HG03354 (cell line): ENCODE results near the gene SMO.
A peak's percentile ranks its signal among the peaks of the same experiment; 100 is the strongest.

Experiments
- ATAC-seq: cut with Tn5 transposase; IDR thresholded peaks from one replicate; pipeline ENCODE4 v1.9.1; 2021; ENCODE audit warnings: mild to moderate bottlenecking; ENCODE audit not compliant: unreplicated experiment, poor library complexity, severe bottlenecking

The SMO gene

DNA sequence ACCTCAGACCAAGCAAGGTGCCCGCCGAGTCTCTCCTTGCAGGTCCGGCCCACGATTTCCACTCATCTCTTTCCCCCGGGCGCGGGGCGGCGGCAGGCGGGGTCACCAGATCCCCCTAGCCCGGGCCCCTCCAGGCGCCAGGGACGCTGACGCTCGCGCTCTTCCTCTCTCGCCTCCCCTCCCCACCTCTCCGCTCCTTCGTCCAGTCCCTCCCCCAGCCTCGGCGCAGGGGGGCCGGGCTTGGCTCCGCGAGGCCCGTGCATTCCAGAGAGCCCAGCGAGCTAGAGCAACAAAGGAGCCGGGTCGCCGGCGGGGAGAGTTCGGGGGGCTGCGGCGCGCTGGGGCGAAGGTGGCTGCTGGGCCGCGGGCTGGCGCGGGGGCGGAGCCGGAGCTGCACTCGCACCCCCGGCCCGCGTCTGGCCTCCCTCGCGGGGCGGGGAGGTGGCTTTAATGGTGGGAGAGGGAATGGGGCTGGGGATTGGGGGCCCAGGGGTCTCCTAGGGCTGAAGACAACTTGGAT is at the start of gene SMO:
SMO (plus strand) TSS at position 262 of the 520 bp plus-strand sequence. CDS start 519 bp downstream, outside the sequence.
- ATAC-seq: peak; percentile 51

DNA sequence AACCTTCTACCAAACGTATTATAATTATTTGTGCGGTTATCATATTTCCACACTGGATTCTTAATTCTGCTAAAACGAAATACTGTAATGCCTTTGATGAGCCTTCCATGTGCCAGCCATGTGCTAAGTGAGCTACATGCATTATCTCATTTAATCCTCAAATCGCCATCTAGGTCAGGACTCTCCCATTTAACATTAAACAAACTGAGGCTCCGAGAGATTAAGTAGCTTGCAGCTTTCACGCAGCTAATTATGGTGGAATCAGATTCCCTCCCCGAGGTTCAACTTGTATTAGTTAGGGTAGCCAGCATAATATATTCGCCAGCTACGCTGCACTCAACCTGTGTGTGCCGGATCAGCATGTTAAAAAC is 44.7 kb upstream of the SMO start:
- ATAC-seq: no peak

DNA sequence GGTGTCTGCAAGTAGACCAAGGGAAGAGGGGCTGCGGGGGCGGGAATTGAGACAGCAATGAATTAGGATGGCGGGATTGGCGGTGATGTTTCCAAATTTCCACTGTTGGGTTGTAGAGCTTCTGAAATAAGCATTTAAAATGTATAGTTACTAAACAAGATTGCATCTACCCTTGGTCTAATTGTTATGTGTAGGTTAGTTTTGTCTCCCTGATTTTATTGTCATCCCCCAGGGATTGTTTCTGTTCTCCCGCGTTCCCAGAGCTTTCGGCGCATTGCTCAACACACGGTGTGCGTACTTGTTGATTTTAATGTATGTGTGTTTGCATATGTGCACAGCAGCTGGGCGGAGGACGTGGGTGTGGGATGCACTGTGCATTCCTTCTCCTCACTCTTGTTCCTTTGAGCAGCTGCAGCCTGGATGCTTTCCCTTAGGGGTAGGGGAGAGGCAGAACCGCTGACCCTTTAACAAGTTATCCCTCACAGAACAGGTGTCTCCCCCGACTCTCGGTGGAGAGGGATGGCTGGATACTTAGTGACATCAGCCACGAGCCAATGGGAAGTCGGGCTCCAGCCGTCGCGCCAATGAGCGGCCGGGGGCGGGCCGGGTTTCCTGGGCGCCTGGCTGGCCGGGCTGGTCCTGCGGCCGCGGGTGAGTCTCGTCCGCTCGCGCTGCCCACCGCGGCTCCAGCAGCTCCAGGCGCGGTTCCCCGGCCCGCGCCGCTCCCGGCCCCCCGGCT is 44.2 kb upstream of the SMO start, which contains the start of gene TSPAN33:
TSPAN33 (plus strand) TSS at position 613 of the 739 bp plus-strand sequence. CDS start 274 bp downstream, outside the sequence.
- ATAC-seq: peak; percentile 76

DNA sequence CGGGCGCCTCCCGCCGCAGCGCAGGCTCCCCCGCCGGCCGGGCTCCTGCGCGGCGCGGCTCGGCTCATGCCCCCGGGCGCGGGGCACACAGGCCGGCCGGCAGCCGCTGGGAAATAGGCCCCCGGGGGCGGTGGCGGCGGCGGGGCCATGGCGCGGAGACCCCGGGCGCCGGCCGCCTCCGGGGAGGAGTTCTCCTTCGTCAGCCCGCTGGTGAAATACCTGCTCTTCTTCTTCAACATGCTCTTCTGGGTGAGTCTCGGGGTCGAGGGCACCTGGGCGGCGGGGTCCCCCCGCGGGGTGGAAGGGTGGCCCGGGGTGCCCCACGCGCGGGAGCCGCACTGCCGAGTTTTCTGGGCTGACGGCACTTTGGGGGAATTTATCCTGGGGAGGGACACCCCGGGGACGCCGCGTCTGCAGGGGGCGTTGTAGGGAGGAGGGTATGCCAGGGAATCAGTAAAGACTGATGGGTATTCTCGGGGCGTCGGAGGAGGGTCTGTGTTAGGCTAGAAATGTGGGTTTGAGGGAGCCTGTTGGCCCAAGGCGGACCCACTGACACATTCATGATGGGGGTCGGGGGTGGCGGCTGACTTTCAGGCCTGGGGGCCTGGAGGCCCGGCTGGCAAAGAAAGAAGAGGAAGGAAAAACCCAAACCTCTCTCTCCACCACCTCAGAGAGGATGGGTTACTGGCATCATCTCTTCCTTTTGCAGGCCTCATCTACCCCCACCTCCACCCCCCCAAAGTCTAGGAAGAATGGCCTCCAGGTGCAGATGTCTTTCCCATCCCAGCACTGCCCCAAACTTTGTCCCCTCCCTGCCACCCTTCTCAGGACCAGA is 43.4 kb upstream of the SMO start:
- ATAC-seq: peak; percentile 17

DNA sequence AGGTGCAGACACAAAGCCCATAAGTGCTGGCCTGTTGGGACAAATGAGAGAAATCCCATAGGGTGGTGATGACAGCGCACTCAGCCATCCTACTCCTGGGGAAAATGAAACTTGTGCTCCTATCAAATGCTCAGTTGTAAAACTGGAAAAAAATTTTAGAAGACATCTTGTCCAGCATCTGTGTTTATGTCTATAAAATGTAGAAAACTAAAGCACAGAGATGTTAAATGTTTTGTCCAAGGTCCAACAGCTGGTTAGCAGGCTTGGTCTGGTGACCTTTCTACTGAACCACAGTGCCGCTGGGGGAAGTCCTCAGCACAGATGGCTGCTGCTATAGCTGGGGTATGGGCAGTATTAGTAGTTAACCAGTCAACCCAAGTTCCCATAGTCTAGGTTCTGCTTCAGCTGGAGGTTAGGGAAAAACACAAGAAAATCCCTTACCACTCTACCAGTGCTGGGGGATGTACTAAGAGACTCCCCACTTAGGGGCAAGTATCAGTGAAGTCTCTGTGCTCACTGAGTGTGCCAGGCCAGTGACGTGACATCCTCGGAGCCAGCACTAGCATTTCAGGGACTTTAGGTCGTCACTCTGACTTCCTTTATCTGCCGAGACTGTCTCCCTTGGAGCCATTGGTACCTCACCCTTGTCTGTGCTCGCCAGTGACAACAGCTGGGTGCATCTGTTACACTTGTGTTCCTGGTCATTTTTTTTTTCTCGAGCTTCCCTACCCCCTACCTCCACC is 42.0 kb upstream of the SMO start:
- peak; percentile 75 for ATAC-seq

DNA sequence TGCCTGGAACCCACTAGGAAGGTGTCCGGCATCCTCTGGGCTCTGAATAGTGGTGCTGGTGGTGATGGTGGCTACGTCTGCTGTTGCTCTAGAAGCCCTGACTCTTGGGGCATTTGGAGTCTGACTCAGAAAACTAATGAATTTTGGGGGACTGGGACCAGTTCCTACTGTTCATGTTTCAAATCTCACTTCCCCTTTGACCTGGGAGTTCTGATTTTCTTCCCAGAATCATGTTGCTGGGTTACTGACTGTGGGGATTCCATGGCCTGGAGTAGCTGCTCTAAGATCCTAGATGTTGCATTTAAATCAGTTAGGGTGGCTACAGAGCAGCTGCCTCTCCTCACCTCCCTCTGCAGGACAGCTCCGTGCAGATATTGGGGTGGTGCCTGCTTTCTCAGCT is 40.7 kb upstream of the SMO start:
- ATAC-seq: no peak

DNA sequence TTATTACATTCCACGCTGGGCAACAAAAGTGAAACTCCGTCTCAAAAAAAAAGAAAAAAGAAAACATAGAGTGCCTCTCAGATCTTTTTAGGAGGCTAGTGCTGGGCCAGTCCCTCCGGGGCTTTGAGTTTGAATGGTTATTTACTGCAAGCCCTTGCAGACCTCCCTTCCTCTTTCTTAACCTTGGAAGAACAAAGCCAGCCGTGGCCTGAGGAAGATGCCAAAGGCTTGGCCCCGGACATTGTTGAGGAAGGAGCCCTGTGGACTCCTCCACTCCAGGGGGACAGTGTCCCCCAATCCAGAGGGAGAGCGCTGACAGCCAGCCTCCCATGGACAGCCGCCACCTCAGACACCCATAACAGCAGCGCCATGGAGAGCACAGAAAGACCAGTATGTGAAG is 38.9 kb upstream of the SMO start:
- no peak for ATAC-seq

DNA sequence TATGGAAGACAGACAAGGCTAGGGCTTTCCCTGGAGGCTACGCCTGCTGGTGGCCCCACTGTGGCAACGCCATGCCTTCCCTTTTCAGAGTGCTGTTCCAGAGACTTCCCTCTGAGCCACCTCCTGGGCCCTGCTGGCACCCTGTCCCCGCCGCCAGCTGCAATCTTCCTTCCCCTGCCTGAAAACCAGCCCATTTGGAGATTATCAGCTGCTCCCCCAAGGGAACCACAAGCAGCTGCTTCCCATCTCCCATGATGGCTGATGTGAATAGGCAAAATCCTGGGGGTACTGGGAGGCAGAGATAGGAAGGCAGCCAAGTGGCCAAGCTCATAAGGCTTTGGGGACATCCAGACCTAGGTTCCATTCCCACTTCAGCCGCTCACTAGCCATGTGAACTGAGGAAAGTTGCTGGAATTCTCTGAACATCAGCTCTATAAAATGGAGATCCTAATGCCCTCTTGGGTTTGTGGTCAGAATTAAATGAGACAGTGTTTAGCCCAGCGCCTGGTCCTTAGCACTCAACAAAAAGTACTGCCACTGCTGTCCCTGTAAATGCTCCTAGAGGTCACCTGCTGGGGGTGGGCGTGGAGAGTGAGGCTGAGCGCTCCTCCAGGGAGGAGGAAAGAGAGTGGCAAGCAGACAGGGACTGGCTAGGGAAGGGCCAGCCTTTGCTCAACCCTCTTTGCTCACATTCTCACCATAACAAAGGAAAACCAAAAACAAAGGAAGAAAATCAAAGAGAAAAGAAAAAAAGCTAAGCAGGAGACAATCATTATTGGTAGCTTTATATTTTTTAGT is 38.0 kb upstream of the SMO start:
- no peak for ATAC-seq

DNA sequence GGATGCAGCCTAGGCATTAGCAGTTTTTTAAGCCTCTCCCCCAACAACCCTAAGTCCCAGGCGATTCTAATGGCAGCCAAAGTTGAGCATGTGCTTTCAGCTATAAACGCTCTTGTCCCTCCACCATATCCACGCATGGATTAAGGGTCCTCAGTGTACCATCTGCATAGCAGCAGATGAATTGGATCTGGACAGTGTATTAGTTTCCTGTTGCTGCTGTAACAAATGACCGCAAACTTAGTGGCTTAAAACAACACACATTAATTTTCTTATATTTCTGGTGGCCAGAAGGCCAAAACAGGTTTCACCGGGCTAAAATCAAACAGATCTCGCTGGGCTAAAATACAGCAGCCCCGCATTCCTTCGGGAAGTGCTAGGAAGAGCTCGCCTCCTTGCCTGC is 30.8 kb upstream of the SMO start:
- no peak for ATAC-seq

DNA sequence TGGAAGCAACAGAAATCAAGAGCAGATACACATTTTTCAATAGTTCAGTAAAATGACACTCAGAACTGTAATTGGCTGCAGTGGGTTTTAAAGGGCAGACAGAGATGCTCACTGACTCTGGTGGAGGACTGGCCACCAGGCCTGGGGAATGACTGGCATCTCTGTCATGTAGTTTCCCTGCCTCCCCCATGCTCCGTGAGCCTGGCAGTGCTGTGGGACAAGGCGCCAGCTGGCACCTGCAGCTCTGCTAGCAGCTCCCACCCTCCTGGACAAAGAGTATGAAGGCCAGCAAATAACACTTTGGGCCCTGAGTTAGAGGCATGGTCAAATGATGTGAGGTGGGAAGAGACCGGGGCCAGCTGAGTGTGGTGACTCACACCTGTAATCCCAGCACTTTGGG is 28.9 kb upstream of the SMO start:
- no peak for ATAC-seq

DNA sequence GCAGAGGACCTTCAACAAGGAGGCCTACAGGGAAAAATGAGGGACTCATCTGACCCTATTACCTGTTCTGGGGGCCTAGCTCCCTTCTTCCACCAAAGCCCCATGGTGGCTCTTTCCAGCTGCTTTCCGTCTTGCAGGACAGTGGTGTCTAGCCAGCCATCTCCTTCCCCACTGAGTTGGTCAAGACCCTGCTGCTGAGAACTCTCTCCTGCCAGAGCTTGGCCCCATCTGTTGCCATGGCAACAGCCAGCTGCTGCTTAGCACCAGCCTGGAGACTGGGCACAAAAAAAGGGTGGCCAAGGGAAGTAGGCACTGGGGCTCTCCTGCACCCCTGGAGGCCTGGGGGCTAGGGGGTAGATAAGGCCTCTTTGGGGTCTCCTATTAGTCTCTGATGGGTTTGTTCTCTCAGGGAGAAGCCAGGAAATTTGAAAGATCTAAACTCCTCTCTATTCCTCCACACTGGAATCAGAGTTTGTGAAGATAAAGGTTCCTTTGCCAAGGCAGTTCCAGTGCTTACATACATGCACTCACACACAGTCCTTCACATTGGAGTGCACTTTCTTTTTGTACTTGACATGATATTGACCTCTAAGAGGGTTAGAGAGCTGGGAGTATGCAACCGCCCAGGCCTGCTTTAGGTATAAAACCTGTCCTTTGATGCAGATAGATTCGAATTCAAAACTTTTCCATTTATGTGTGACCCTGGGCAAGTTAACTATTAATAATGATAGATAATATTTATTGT is 28.1 kb upstream of the SMO start:
- peak; percentile 42 for ATAC-seq

DNA sequence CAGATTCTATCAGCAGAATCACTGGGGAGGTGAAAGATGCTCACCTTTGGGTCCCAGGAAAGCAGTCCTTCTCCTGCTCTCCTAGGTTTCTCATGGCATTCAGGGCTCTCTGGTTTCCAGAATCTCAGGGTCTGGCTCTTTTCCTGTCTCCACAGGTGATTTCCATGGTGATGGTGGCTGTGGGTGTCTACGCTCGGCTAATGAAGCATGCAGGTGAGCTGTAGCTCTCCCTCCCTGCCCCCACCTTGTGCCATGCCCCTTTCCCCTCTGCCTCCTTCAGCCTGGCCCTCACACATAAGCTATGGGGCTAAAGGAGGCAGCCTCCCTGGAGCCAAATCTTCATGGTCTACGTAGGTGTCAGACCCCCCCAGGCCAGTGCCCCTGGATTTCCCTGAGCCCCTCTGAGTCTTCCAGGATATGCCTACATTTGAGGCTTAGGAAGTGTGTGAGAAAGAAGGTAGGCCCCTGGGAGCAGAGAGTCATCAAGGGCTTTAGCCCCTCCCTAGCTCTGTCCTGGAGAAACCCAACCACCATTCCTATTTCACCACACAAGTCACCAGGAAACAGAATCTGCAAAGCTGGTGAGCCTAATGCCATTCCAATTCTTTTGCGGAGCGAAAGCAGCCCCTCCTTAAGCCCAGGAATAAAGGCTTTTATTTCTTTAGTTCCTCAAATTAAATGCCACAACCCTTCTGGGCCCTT is 26.8 kb upstream of the SMO start:
- ATAC-seq: no peak

DNA sequence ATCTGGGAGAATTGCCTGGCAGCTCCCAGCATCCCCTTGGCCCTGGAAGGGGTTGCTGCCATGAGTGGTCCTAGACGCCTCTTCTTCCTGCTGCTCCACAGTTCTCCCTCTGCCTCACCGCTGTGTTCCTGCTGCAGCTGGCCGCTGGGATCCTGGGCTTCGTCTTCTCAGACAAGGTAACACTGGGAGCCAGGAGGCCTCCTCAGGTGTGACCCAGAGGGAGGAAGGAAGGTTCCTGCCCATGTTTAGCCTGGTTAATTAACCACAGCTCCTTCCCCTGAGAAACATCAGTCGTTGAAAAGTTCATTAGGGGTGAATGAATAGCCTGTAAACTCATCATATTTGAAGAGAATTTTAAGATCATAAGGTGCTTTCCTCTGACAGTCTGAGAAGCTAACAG is 25.7 kb upstream of the SMO start:
- no peak for ATAC-seq

DNA sequence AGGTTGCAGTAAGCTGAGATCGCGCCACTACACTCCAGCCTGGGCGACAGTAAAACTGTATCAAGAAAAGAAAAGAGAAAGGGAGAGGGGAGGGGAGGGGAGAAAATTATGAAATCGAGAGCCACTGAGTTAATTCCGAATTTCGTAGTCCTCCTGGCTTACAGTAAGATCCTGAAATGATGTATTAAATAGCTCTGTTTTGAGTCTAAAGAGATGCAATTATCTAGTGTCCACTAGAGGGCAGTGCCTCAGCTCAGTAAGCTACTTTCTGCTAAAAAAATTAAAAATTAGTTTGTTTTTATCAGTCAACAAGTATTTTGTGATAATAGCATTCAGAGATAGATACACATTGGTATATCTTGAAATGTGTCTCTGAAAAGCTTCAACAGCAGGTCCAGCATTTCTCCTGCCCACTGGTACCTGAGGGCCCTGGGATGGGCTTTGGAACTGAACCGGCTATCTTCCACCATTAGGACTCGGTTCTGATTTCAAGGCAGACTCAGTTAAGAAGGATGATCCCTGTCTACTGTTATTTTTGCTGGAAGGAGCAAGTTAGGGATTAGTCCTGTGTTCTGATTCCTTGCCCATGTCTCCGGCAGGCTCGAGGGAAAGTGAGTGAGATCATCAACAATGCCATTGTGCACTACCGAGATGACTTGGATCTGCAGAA is 24.4 kb upstream of the SMO start:
- no peak for ATAC-seq

DNA sequence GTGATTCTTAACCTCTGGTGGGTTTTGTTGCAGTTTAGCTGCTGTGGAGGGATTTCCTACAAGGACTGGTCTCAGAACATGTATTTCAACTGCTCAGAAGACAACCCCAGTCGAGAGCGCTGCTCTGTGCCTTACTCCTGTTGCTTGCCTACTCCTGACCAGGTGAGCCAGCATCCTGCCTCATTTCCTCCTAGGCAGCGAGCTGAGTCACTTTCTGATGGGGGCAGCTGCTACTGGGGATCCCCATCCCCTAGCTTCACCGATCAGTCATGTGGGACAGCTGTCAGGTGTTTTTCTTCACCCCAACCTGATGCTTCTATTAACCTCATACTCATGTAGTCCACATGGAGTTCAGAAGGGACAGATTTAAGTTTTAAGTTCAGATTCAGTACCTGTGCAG is 21.7 kb upstream of the SMO start:
- peak; percentile 66 for ATAC-seq

DNA sequence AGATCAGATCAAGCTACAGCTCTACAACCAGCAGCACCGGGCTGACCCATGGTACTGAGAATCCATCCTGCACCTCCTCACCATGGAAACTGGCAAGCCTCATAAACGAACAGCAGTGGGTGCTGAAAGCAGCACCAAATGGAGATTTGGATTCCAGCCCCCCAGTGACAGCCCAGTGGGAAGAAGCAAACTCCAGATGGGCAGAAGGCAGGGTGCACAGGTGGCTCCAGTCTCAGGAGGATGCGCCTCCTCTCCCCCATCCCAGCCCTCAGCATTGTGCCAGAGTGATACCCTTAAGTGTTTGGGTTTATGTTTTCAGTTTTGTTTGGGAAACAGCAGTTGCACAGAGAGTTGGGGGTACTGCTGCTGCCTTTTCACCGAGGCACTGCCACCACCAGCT is 20.6 kb upstream of the SMO start:
- ATAC-seq: no peak

DNA sequence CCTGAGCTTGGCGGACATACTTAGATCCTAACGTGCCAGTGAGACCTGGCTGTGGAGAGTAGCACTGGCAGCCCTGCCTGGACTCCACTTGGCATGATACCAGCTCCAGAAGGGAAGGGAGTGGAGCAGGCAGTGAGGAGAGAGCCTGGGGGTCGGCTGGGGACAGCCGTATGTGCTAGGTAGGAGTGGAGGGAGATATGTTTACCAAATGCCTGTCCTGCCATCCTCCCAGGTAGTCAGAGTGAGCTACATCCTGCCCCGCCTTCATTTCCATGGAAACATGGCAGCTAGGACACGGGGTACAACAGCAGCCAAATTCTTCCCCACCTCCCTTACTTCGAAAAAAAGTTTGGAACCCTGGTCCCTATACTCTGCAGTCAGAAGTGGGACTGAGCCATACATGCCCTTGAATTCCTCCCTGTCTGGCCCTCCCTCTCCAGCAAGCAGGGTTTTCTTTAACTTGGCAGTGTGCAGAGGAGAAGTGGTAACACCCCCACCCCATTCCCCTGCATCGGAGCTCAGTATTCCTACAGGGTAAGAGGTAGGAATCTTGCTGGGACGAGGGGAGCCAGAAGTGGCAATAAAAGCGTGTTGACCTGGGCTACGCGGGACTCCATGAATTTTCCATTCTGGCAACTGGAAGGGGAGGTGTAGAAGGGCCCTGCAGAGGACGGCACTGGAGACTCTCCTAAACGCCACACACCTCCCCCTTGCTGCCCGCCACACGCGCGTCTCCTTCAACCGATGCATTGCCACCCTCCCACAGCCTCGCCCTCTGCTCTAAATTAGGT is 20.0 kb upstream of the SMO start:
- ATAC-seq: no peak
